NCI-H1436 (cell line): ENCODE measurements around the gene CHRM4.

Experiments used
- DNase-seq: peaks from one replicate; lab custom pipeline; 2025; lab: John Stamatoyannopoulos, UW

Gene CHRM4

GRCh38 chr11:46391578-46392420, at the start of gene CHRM4:
TSS of gene CHRM4 (minus strand) at chr11:46391776. CDS start at chr11:46386557, 5,219 bp downstream.
- peak; percentile 81 for DNase-seq

DNA sequence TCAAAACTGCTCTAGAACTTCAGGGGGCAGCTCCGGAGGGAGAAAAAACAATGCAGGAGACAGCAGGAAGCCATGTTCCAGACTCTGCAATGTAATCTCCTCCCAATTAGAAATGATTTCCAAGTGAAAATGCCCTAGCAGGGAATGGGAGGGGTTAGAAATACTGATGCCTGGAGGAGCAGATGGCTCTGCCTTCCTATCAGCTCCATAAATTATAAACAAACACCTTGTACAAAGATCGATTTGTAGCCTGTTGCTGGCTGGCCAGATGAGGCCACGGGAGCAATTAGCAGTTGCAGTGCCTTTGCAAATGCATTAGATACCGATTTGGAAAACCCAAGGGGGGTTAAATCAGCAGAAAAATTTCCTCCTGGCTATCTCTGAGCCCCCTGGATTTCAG, 46.6 kb upstream of the CHRM4 start:
- DNase-seq: no peak

- DNase-seq: no peak
Observed at GRCh38 chr11:46437122-46437689, 45.6 kb upstream of the CHRM4 start.

- DNase-seq: no peak
Observed at GRCh38 chr11:46436113-46436512, 44.5 kb upstream of the CHRM4 start.

- DNase-seq: no peak
Observed at GRCh38 chr11:46435679-46436078, 44.1 kb upstream of the CHRM4 start.

DNA sequence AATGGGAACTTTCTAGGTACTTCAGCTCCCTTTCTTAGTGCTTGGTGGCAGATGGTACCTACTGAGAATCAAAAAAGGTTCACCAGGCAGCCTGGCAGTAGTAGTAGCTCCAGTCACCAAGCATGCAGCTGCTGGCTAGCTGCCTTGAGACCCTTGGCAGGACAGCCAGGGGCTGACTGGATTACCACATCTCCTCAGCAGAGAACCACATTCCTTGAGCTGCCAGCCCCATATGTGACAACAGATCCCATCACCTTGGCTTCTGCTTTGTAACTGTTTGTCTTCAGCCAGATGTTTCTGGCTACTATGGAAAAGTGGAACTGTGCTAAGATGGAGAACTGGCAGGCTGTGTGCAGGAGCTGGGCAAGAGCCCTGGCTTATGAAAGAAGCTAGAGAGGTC, 39.6 kb upstream of the CHRM4 start:
- no peak for DNase-seq

GRCh38 chr11:46429717-46430116, 38.1 kb upstream of the CHRM4 start:
- no peak for DNase-seq

DNA sequence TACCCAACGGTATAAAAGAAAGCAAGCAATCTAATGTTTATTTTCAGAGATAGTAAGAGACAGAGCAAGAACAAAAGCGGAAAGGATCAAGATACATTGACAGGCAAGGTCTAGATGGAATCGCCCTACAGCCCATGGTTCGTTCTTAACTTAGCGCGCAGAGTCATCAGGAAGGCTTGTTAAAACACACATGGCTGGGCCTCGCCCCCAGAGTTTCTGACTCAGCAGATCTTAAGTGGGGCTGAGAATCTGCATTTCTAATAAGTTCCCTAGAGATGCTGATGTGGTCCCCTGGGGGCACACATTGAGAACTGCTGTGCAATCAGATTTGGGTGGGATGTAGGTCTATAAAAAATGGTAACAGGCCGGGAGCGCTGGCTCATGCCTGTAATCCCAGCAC, 35.8 kb upstream of the CHRM4 start:
- DNase-seq: no peak

GRCh38 chr11:46426233-46426991, 34.8 kb upstream of the CHRM4 start:
- DNase-seq: no peak

DNA sequence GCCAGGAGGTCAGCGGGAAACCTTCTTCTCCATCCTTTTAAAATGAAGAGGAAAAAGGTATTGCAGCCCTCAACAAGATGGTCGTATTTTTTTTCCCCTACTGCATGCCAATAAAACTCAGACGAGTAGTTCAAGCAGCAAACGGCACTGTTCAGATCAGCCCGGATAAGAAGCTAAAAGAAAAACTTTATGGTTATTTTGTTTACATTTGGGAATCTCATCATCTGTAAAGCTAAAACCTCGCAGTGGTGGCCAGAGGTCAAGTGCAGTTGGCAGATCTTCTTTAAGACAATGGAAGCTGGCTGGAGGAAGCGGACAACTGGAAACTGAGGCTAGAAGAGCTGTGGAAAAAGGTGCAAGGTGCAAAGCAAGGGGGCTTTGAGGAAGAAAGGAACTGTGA, 31.0 kb upstream of the CHRM4 start:
- DNase-seq: no peak

DNA sequence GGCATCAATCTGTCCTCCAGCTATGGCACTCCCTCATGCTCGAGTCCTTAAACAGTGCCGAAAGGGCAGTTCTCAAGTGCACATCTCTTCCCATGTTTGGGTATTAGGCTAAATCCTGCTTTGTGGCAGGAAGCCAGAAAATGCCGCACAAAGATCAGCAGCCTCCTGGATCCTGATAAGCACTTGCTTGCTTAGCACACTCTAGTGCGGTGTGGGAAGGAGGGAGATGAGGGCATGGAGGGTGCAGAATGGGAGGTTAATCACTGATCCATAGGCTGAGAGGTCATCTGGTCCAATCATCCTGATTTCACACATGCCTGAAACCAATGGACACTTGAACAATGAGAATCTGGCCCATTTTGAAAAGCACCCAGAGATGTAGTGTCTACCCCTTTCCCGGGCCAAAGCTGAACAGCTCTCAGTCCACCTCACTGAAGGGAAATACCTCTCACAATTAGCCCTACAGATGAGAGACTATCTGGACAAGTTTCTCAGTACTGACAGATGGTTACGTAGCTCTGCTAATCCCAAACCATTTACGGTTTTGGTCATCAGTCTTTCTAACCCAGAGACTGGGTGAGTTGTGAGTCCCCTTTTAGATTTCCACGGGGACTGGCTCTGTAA, 29.8 kb upstream of the CHRM4 start:
- no peak for DNase-seq

DNA sequence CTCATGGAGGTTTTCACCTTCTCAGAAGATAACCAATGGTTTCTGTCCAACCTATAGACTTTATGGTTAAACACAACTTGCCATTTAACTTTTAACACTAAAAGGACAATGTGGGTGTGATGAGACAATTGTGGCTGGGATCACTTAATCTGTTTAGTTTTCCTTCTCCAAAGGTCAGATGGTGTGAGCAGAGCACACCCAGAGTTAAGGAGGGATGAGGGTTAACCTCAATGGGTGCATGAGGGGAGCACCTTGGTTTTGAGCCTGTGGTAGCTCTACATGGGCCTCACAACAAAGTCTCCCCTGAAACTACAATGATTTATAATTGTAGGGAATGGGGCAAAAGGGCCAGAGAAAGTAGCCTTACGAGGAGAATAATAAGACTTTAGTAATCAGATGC, 28.9 kb upstream of the CHRM4 start:
- no peak for DNase-seq

- DNase-seq: no peak
Observed at GRCh38 chr11:46418751-46419150, 27.2 kb upstream of the CHRM4 start.

DNA sequence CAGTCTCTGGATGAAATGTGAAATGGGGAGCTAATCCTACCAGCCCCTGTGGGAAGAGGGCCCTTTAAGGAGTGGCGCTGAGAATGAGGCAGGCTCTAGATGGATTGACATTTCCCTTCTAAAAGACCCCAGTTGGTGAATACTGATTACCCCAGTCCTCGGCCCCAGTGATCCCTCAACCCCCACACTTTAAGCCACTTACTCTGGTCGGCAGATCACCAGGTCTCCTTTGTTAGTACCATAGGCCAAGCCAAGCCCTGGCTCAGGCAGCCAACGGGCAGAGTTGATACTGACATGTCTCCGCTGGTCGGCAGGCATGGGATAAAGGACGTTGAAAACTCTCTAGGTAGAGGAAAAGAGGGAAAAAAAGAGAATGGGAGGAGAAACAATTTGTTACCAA, 26.1 kb upstream of the CHRM4 start:
- DNase-seq: no peak

GRCh38 chr11:46414879-46415278, 23.3 kb upstream of the CHRM4 start:
- DNase-seq: peak; percentile 81

DNA sequence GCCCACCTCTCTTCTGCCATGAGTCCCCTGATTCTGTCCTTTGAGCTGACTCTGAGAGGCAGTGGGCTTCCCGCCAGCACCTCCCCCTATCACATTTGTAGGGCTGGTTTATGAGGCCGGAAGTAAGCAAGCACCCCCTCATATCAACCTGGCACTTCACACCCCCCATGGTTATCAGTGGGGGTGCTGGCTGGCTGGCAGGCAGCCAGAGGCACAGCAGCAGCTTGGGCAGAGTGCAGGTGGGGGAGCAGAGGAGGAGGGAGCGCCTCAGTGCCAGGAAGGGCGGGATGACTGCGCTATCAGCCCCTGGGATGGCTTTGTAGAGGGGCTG, 22.9 kb upstream of the CHRM4 start:
- no peak for DNase-seq

- DNase-seq: peak; percentile 85
Observed at GRCh38 chr11:46413760-46414465, 22.3 kb upstream of the CHRM4 start.

DNA sequence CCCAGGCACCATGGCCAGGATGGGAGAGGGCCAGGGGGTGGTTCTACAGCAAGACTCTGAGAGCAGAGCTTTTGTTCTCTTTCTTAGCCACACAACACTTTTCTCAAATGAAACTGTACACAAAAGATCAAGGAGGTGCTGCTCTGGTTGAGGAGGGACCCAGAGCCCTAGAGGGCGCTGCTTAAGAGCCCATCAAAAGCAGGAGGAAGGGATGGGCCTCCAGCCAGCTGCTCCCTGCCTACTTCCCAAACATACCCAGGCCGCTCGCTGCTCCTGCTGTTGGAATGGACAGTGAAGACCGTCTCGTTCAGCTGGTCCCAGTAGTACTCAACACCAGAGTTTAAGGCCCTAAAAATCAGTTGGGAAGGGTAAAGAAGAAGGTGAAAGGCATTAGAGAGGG, 18.4 kb upstream of the CHRM4 start:
- DNase-seq: peak; percentile 13

GRCh38 chr11:46408407-46408986, 16.9 kb upstream of the CHRM4 start:
- DNase-seq: no peak

DNA sequence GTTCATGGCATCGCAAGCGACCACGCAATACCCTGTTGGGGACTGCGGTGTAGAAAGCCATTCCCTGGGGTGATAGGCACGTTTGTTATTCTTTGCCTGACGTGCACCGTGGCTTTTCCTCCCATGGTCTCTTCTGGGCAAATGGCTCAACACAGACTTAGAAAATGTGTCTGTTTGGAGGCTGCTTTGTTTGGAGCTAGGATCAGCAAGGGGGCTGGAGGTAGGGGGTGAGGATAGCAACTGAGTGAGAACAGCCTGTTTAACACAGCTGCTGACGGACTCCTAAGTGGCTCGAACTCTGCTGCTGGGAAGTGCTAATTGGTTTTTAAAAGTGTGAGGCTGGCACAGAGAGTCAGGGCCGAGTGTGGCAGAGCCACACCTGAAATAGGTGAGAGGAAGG, 16.1 kb upstream of the CHRM4 start:
- no peak for DNase-seq

- DNase-seq: no peak
Observed at GRCh38 chr11:46404476-46405017, 13.0 kb upstream of the CHRM4 start.
